ENCODE results near the gene P2RX2.

Gene P2RX2

DNA sequence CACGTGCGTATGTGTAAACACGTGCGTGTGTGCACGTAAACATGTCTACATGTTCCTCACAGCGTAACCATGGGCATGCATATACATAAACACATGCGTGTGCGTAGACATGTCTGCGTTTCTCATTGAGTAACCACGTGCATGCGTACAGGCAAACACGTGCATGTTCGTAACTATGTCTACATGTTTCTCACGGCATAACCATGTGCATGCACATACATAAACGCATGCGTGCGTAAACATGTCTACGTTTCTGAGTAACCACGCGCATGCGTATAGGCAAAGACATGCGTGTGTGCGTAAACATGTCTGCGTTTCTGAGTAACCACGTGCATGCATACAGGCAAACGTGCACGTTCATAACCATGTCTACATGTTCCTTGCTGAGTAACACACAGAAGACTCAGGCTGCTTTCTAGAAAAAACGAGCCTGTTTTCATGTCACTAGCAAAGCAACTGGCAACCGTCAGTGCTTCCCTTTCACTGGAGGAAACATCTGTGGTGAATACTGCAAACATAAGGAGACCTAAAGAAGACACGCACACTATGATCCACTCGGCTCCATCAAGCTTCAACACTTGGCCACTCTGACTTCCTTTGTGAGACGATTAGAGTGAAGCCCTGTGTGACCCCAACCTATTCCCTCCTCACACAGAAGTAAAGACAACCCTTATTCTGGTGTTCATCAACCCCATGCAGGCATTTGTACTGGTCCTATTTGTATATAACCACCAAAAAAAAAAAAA, 39.7 kb downstream of the P2RX2 start:
- in situ Hi-C loops (cut with MboI; ENCODE audit: low pct_unique_long_range_greater_than_20kb, low sequenced_read_pairs, unreplicated experiment): no loop called here
- TF ChIP-seq, protein P1, sequence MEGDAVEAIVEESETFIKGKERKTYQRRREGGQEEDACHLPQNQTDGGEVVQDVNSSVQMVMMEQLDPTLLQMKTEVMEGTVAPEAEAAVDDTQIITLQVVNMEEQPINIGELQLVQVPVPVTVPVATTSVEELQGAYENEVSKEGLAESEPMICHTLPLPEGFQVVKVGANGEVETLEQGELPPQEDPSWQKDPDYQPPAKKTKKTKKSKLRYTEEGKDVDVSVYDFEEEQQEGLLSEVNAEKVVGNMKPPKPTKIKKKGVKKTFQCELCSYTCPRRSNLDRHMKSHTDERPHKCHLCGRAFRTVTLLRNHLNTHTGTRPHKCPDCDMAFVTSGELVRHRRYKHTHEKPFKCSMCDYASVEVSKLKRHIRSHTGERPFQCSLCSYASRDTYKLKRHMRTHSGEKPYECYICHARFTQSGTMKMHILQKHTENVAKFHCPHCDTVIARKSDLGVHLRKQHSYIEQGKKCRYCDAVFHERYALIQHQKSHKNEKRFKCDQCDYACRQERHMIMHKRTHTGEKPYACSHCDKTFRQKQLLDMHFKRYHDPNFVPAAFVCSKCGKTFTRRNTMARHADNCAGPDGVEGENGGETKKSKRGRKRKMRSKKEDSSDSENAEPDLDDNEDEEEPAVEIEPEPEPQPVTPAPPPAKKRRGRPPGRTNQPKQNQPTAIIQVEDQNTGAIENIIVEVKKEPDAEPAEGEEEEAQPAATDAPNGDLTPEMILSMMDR (IDR thresholded peaks at IDR 0.05; ENCODE audit: extremely low read depth, insufficient read depth, missing control alignments): no peak
- no peak for DNase-seq (ENCODE audit: low spot score)

DNA sequence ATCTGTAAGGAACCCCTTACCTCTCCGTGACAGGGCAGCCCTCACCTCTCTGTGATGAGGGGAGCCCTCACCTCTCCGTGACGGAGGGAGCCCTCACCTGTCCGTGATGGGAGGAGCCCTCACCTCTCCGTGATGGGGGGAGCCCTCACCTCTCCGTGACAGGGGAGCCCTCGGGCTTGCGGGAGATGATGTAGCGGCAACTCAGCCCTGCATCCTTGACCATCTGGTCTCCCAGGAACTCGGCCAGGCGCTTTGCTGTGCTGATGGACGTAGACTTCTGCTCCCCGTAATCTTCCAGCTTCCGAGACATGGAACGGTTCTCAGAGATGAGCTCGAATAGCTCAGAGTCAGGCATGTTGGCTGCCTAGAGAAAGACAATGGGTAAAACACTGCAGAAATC, 40.6 kb downstream of the P2RX2 start:
- TF ChIP-seq, protein P1 (IDR thresholded peaks at IDR 0.05; ENCODE audit: extremely low read depth, insufficient read depth, missing control alignments): no peak
- DNase-seq (ENCODE audit: low spot score): no peak
- in situ Hi-C loops (cut with MboI; ENCODE audit: low pct_unique_long_range_greater_than_20kb, low sequenced_read_pairs, unreplicated experiment): no loop called here

GRCh38 chr12:132660052-132660451, 41.5 kb downstream of the P2RX2 start:
- TF ChIP-seq, protein P1 (IDR thresholded peaks at IDR 0.05; ENCODE audit: extremely low read depth, insufficient read depth, missing control alignments): no peak
- in situ Hi-C loops (cut with MboI; ENCODE audit: low pct_unique_long_range_greater_than_20kb, low sequenced_read_pairs, unreplicated experiment): no loop called here
- no peak for DNase-seq (ENCODE audit: low spot score)

DNA sequence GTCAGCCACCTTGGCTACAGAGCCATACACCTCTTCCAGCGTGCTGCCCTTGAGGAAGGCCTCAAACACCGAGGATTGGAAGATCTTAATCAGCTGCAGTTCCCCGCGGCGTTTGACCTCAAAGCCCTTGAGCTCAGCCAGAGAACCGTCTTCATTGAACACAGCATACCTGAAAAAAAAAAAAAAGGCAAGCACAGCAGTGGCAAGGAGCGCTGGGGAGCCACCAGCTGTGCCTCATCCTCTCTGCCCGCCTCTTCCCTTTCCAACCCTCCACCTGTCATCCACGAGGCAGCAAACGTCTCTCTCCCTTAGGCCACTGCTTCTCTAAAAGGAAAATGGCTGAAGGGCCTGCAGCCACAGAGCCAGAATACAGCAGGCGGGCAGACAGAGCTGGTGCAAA, 42.4 kb downstream of the P2RX2 start:
- DNase-seq (ENCODE audit: low spot score): no peak
- TF ChIP-seq, protein P1 (IDR thresholded peaks at IDR 0.05; ENCODE audit: extremely low read depth, insufficient read depth, missing control alignments): no peak
- in situ Hi-C loops (cut with MboI; ENCODE audit: low pct_unique_long_range_greater_than_20kb, low sequenced_read_pairs, unreplicated experiment): no loop called here

DNA sequence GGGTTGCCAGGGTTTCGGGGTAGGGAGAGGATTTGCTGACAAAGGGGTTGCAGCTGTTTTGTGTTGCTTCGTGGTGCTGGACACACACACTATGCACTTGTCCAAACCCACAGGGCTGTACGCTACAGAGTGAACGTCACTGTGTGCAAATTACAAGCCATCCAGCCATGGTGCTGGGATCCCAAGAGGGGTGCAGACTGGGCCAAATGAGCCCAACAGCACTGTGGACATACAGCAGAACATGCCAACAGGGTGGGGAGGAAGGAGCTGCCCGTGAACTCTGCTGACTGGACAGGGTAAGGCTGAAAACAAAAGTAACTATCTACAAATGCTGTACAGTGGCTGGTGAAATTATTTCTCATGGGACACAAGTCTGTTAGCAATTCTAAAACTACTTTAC, 43.4 kb downstream of the P2RX2 start:
- in situ Hi-C loops (cut with MboI; ENCODE audit: low pct_unique_long_range_greater_than_20kb, low sequenced_read_pairs, unreplicated experiment): no loop called here
- no peak for DNase-seq (ENCODE audit: low spot score)
- TF ChIP-seq, protein P1 (IDR thresholded peaks at IDR 0.05; ENCODE audit: extremely low read depth, insufficient read depth, missing control alignments): no peak

DNA sequence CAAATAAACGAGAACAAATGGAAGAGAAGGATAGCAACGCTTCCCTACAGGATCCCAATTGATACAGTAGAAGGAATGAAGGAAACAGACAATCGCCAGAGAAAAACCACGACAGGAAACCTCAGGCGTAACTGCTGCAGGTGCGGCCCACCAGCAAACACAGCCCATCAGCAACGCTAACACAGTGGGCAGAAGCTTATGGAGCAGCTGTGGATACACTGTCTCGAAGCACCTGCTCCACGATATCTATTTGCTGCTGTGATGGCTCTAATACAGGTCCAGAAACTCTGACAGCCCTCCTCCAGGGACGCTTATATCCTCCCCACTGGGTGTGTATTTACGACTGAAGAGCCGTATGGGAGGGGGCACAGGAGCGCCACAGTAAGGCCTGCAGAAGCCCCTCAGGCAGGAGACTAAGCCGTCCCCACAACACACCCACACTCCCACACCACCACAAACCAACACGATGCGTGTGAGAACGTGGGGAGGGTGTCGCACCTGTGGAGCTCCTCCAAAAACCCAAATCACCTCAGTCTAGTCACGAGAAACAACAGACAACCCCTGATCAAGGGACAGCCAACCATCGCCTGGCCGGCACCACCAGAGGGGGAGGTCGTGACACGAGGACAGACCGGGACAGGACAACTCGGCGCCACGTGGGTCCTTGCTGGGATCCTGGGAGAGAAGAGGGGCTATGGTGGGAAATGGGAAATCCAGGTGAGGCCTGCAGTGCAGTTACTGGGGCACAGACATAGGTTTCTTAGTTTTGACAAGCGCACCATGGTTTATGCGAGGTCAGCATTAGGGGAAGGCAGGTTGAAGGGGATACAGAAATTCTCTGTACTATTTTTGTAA, 44.6 kb downstream of the P2RX2 start:
- TF ChIP-seq, protein P1 (IDR thresholded peaks at IDR 0.05; ENCODE audit: extremely low read depth, insufficient read depth, missing control alignments): no peak
- no peak for DNase-seq (ENCODE audit: low spot score)
- in situ Hi-C loops (cut with MboI; ENCODE audit: low pct_unique_long_range_greater_than_20kb, low sequenced_read_pairs, unreplicated experiment): no loop called here
